HCEC 1CT (cell line): Measurements from ENCODE around the gene CAPZB.

Source experiments
- DNase-seq: peaks from one replicate; pipeline ENCODE4 v3.0.0-alpha.2; 2017

Gene CAPZB

GRCh38 chr1:19467199-19468187 lies 17.8 kb downstream of the CAPZB start:
- DNase-seq: no peak

- no peak for DNase-seq
These were observed 19.2 kb downstream of the CAPZB start for GRCh38 chr1:19466112-19466561.

- no peak for DNase-seq
These were observed 19.7 kb downstream of the CAPZB start for GRCh38 chr1:19465650-19466049.

GRCh38 chr1:19465123-19465522 lies 20.2 kb downstream of the CAPZB start:
- DNase-seq: peak; percentile 57

- DNase-seq: no peak
These were observed 20.6 kb downstream of the CAPZB start for GRCh38 chr1:19464696-19465095.

GRCh38 chr1:19463504-19463803 lies 21.9 kb downstream of the CAPZB start:
- DNase-seq: no peak

- no peak for DNase-seq
These were observed 22.4 kb downstream of the CAPZB start for GRCh38 chr1:19462781-19463503.

- no peak for DNase-seq
These were observed 24.2 kb downstream of the CAPZB start for GRCh38 chr1:19461220-19461554.

- DNase-seq: no peak
These were observed 24.7 kb downstream of the CAPZB start for GRCh38 chr1:19460535-19461219.

- no peak for DNase-seq
These were observed 26.4 kb downstream of the CAPZB start for GRCh38 chr1:19458815-19459417.

- DNase-seq: no peak
These were observed 27.7 kb downstream of the CAPZB start for GRCh38 chr1:19457607-19458006.

- peak; percentile 38 for DNase-seq
These were observed 28.3 kb downstream of the CAPZB start for GRCh38 chr1:19456968-19457441.

GRCh38 chr1:19455353-19455752 lies 30.0 kb downstream of the CAPZB start:
- DNase-seq: no peak

GRCh38 chr1:19454265-19455146 lies 30.8 kb downstream of the CAPZB start:
- DNase-seq: no peak

- no peak for DNase-seq
These were observed 31.6 kb downstream of the CAPZB start for GRCh38 chr1:19453741-19454201.

GRCh38 chr1:19452221-19452663 lies 33.1 kb downstream of the CAPZB start:
- peak; percentile 84 for DNase-seq

- peak; percentile 96 for DNase-seq
These were observed 34.4 kb downstream of the CAPZB start for GRCh38 chr1:19450811-19451515.

- no peak for DNase-seq
These were observed 35.7 kb downstream of the CAPZB start for GRCh38 chr1:19449454-19450228.

- peak; percentile 95 for DNase-seq
These were observed 36.6 kb downstream of the CAPZB start for GRCh38 chr1:19448491-19449439.
